Dendritic cell treated with granulocyte-macrophage colony-stimulating factor and Interleukin-4, amounts not matched to agents 40 ng/mL and 50 ng/mL, for 4 days (primary cell): Measurements from ENCODE around the gene STARD9.
"Not testable (repeated sequence)": the region's sequence is repeated elsewhere in the genome, so short reads cannot be mapped to it uniquely, and the experiment has no call there.

Experiments
- H3K27ac Mint-ChIP-seq: one replicate; pipeline ENCODE4 v1.8.0; 2022; ENCODE audit warnings: mild to moderate bottlenecking, mixed read lengths
- H3K27me3 Mint-ChIP-seq: one replicate; pipeline ENCODE4 v1.8.0; 2022; ENCODE audit warnings: mild to moderate bottlenecking, mixed read lengths
- H3K36me3 Mint-ChIP-seq: one replicate; pipeline ENCODE4 v1.8.0; 2022; ENCODE audit warnings: low read depth, mixed read lengths
- H3K4me1 Mint-ChIP-seq: one replicate; pipeline ENCODE4 v1.8.0; 2022; ENCODE audit warnings: low read depth, mixed read lengths
- H3K4me3 Mint-ChIP-seq: one replicate; pipeline ENCODE4 v1.8.0; 2022; ENCODE audit warnings: mild to moderate bottlenecking, moderate library complexity, mixed read lengths
- H3K9me3 Mint-ChIP-seq: one replicate; pipeline ENCODE4 v1.8.0; 2022; ENCODE audit warnings: mixed read lengths
- intact Hi-C: fragments of 100-400 bp; cut with micrococcal nuclease; formaldehyde crosslinking; loops from one replicate; pipeline ENCODE4 v1.15.0; 2022

Gene STARD9

GRCh38 chr15:42736793-42737528 lies 161.6 kb downstream of the STARD9 start, which contains the start of gene CDAN1:
TSS of gene CDAN1 (minus strand) at chr15:42737128. CDS start at chr15:42737102, 26 bp downstream.
- Mint-ChIP-seq H3K27ac (peak within 1 kb of the TSS; percentile 88), H3K27me3 (no peaks in the 10 kb centered on the region), H3K36me3 (peaks cover 46% of the 10 kb centered on the region), H3K4me1 (peaks cover 20% of the 10 kb centered on the region), H3K4me3 (peak within 1 kb of the TSS; percentile 76), H3K9me3 (no peaks in the 10 kb centered on the region)
- intact Hi-C loops, result loop anchor here (10.0 kb wide), 1 partner anchor 188 kb away; the partner anchor contains the start of gene TTBK2

- Mint-ChIP-seq H3K27ac (peak overlapping the region; percentile 88), H3K4me1 (peaks cover 20% of the 10 kb centered on the region), H3K4me3 (peak overlapping the region; percentile 76), H3K36me3 (peaks cover 40% of the 10 kb centered on the region), H3K9me3 (no peaks in the 10 kb centered on the region), H3K27me3 (no peaks in the 10 kb centered on the region)
- intact Hi-C loops, result loop anchor here (10.0 kb wide), 1 partner anchor 187 kb away; the partner anchor contains the start of gene TTBK2
Observed at GRCh38 chr15:42737529-42738328, 162.3 kb downstream of the STARD9 start.

GRCh38 chr15:42741710-42742109 lies 166.3 kb downstream of the STARD9 start:
- Mint-ChIP-seq H3K36me3 (peaks cover 33% of the 10 kb centered on the region), H3K27ac (no peak overlapping the region), H3K27me3 (no peaks in the 10 kb centered on the region), H3K9me3 (no peaks in the 10 kb centered on the region), H3K4me1 (peaks cover 8% of the 10 kb centered on the region), H3K4me3 (no peak overlapping the region)
- intact Hi-C loops, result no loop called here

- Mint-ChIP-seq H3K27ac (no peak overlapping the region), H3K4me1 (peaks cover 7% of the 10 kb centered on the region)
- intact Hi-C loops, result no loop called here
Observed at GRCh38 chr15:42742149-42742548, 166.7 kb downstream of the STARD9 start.

GRCh38 chr15:42744195-42744594 lies 168.8 kb downstream of the STARD9 start:
- Mint-ChIP-seq H3K27me3 (no peaks in the 10 kb centered on the region), H3K4me1 (no peaks in the 10 kb centered on the region), H3K36me3 (peaks cover 42% of the 10 kb centered on the region), H3K27ac (no peak overlapping the region), H3K9me3 (no peaks in the 10 kb centered on the region), H3K4me3 (no peak overlapping the region)
- intact Hi-C loops, result no loop called here

More at GRCh38 chr15:42742149-42742548, 166.7 kb downstream of the STARD9 start:
- no peaks in the 10 kb centered on the region for H3K27me3 Mint-ChIP-seq
- no peak overlapping the region for H3K4me3 Mint-ChIP-seq
- no peaks in the 10 kb centered on the region for H3K9me3 Mint-ChIP-seq
- H3K36me3 Mint-ChIP-seq, result peaks cover 36% of the 10 kb centered on the region

GRCh38 chr15:42749266-42749665 lies 173.9 kb downstream of the STARD9 start:
- H3K27ac Mint-ChIP-seq, result no peak overlapping the region
- peaks cover 66% of the 10 kb centered on the region for H3K36me3 Mint-ChIP-seq
- intact Hi-C loops, result no loop called here
- no peaks in the 10 kb centered on the region for H3K4me1 Mint-ChIP-seq
- H3K4me3 Mint-ChIP-seq, result no peak overlapping the region
- H3K9me3 Mint-ChIP-seq, result peaks cover 5% of the 10 kb centered on the region
- no peaks in the 10 kb centered on the region for H3K27me3 Mint-ChIP-seq

GRCh38 chr15:42750306-42750705 lies 174.9 kb downstream of the STARD9 start:
- Mint-ChIP-seq H3K4me1 (no peaks in the 10 kb centered on the region), H3K27ac (no peak overlapping the region), H3K9me3 (peaks cover 5% of the 10 kb centered on the region), H3K27me3 (no peaks in the 10 kb centered on the region), H3K4me3 (no peak overlapping the region), H3K36me3 (peaks cover 61% of the 10 kb centered on the region)
- intact Hi-C loops, result no loop called here

GRCh38 chr15:42759093-42759492 lies 183.7 kb downstream of the STARD9 start:
- Mint-ChIP-seq H3K36me3 (peaks cover 37% of the 10 kb centered on the region), H3K9me3 (peaks cover 28% of the 10 kb centered on the region), H3K27ac (no peak overlapping the region), H3K4me3 (no peak overlapping the region), H3K4me1 (no peaks in the 10 kb centered on the region), H3K27me3 (no peaks in the 10 kb centered on the region)
- intact Hi-C loops, result no loop called here

GRCh38 chr15:42760759-42761158 lies 185.4 kb downstream of the STARD9 start:
- intact Hi-C loops, result no loop called here
- Mint-ChIP-seq H3K9me3 (peaks cover 34% of the 10 kb centered on the region), H3K4me1 (peaks cover 5% of the 10 kb centered on the region), H3K27ac (no peak overlapping the region), H3K4me3 (no peak overlapping the region), H3K36me3 (peaks cover 54% of the 10 kb centered on the region), H3K27me3 (no peaks in the 10 kb centered on the region)

GRCh38 chr15:42761813-42762212 lies 186.4 kb downstream of the STARD9 start:
- H3K4me3 Mint-ChIP-seq, result not testable (repeated sequence)

GRCh38 chr15:42764154-42764731 lies 188.8 kb downstream of the STARD9 start:
- peaks cover 77% of the 10 kb centered on the region for H3K36me3 Mint-ChIP-seq

More at GRCh38 chr15:42761813-42762212, 186.4 kb downstream of the STARD9 start:
- H3K4me1 Mint-ChIP-seq, H3K27ac Mint-ChIP-seq, intact Hi-C loops, H3K27me3 Mint-ChIP-seq: not testable (repeated sequence)
- peaks cover 64% of the 10 kb centered on the region for H3K36me3 Mint-ChIP-seq
- H3K9me3 Mint-ChIP-seq, result peaks cover 45% of the 10 kb centered on the region

GRCh38 chr15:42766109-42766508 lies 190.7 kb downstream of the STARD9 start:
- H3K27me3 Mint-ChIP-seq, H3K4me3 Mint-ChIP-seq, H3K27ac Mint-ChIP-seq, intact Hi-C loops, H3K4me1 Mint-ChIP-seq: not testable (repeated sequence)
- Mint-ChIP-seq H3K9me3 (peaks cover 45% of the 10 kb centered on the region), H3K36me3 (peaks cover 78% of the 10 kb centered on the region)

More at GRCh38 chr15:42764154-42764731, 188.8 kb downstream of the STARD9 start:
- H3K27ac Mint-ChIP-seq, H3K4me1 Mint-ChIP-seq, intact Hi-C loops, H3K27me3 Mint-ChIP-seq, H3K4me3 Mint-ChIP-seq: not testable (repeated sequence)
- peaks cover 53% of the 10 kb centered on the region for H3K9me3 Mint-ChIP-seq
